Activated CD8-positive, alpha-beta memory T cell treated with anti-CD3 and anti-CD28 coated beads, Interleukin-2, amount 50 U/mL, for 24 hours (primary cell): ENCODE data around the gene SMOC1.
"Not testable (repeated sequence)": the region's sequence is repeated elsewhere in the genome, so short reads cannot be mapped to it uniquely, and the experiment has no call there.

ENCODE experiments used
- DNase-seq: peaks from one replicate; pipeline ENCODE4 v3.0.0-alpha.2; 2020; ENCODE audit errors: extremely low read depth

Gene SMOC1

GRCh38 chr14:69901113-69901951 is 22.1 kb downstream of the SMOC1 start:
- no peak for DNase-seq

GRCh38 chr14:69903046-69903445 is 23.8 kb downstream of the SMOC1 start:
- DNase-seq = not testable (repeated sequence)

DNA sequence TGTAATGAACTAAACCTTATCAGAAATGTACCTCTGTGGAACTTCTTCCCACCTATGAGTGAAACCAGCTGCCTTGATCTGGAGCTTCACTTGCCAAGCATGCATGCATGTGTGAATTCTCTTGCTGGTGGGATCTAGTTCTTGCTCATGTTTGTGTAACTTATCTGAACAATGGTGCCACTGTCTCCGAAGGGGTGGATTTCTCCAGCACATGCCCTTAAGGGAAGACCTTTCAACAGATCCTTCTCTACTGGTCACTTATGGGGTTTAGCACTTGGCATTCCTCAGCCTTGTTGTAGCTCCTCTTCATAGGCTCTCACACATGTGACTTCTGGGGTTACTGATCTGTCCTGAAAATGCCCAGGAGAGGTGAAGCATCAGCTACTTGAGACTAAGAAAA is 25.0 kb downstream of the SMOC1 start:
- DNase-seq = no peak

GRCh38 chr14:69906201-69906600 is 27.0 kb downstream of the SMOC1 start:
- no peak for DNase-seq

DNA sequence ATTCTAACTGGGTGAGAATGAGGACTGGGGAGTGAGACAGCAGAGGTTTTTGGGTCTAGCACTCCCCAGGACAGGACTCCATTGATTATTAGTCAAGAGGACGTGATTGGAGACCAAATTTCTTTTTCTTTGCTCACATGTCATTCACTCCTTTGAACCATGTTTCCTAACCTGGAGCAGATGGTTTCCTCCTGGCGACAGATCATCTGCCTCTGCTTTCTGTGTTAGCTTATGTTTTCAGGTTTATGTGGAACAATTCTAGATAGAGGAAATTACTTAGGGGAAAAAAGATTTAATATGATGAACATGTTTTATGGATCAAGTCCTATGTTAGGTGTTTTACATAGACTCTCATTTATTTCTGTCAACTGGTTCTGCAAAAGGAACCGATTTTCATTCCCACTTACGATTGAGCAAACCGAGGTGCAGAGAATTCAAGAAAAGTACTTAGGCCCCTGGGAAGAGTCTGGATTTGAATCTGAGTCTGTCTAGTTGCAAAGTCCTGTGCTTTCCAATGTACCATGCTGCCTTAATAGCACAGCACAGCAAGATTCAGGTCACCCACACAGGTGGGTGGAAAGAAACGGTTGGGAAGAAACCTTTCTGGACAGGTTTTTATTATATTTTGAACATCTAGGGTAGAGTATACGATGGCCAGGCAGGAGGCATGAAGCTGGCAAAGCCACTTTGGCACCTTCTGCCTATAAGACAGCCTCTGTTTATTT is 30.8 kb downstream of the SMOC1 start:
- DNase-seq = no peak

GRCh38 chr14:69910871-69911270 is 31.7 kb downstream of the SMOC1 start:
- no peak for DNase-seq

- DNase-seq = no peak
Measured at GRCh38 chr14:69913686-69914085, 34.5 kb downstream of the SMOC1 start.

DNA sequence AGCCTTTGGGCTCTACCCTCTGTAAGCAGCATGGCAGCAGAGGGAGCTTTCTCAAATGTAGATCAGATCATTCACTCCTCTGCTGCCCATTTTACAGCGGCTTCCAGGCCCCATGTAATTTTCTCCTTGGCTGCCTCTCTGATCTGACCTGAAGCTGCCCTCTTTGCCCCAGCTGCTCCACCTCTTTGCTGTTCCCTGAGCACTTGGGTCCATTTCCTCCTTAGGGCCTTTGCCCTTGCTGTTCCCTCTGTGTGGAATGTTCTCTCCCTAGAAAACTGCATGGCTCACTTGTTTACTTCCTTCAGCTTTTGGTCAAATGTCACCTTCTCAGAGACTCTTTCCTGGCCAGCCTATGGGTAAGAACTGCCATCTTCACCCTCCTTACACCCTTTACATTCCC is 37.2 kb downstream of the SMOC1 start:
- DNase-seq = no peak

- DNase-seq = no peak
Measured at GRCh38 chr14:69917287-69917686, 38.1 kb downstream of the SMOC1 start.

GRCh38 chr14:69919815-69920214 is 40.6 kb downstream of the SMOC1 start:
- no peak for DNase-seq

DNA sequence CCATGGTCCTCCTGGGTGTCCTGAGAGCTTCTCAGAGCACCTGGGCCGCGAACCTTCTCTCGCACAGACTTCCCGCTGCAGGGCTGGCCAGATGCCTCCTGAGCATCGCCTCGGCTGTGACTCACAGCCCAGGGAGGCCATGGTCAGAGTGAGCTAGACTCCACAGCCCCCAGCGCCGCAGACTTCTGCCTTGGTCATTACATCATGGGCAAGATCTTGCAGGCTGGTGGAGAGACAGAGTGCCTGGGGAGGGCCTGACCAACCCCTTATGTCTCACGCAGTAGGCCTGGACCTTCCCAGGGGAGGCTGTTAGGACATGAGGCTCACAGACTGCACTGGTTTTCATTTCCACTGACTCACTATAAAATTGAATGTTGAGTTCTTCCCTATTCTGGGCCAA is 41.8 kb downstream of the SMOC1 start:
- no peak for DNase-seq

GRCh38 chr14:69922198-69922597 is 43.0 kb downstream of the SMOC1 start:
- no peak for DNase-seq

GRCh38 chr14:69924201-69924600 is 45.0 kb downstream of the SMOC1 start:
- DNase-seq = no peak

DNA sequence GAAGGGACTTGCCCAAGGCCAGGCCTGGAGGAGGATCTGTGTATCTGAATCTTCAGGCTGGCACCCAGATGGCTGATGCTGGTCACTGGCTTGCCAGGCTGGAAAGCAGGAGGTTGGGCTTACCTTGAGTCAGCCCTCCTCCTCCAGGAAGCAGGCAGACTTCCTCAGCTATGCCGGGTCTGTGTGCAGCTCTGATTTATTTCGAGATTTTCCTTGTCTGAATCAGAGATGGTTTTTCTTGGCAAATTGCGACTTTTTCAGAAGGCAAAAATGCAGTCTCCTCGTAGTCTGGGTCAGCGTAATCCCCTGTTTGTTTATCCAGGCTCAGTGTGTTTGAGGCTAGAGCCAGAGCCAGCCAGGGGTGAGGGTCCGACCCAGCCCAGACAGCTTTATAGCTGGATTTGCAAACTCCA is 48.9 kb downstream of the SMOC1 start:
- DNase-seq = no peak

GRCh38 chr14:69930780-69931379 is 51.7 kb downstream of the SMOC1 start:
- DNase-seq = no peak

- no peak for DNase-seq
Measured at GRCh38 chr14:69931960-69932359, 52.7 kb downstream of the SMOC1 start.

DNA sequence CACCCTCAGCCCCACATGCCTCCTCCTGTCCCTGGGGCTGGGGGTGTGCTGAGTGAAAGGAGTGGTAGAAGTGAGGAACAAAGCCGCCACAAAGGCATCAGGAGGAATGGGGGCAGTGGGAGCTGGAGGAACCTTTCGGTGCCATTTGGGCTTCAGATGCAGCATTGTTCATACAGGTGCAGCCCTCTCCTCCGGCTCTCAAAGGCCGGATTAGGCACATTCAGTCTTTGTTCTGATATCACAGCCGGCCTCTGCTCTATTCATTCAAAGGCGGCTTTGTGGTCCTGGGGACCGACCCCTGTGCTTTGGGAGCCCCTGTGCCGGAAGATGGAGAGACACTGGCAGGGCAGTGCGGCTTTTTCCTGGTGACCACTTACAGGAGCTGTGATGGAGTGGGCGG is 53.2 kb downstream of the SMOC1 start:
- DNase-seq = no peak

DNA sequence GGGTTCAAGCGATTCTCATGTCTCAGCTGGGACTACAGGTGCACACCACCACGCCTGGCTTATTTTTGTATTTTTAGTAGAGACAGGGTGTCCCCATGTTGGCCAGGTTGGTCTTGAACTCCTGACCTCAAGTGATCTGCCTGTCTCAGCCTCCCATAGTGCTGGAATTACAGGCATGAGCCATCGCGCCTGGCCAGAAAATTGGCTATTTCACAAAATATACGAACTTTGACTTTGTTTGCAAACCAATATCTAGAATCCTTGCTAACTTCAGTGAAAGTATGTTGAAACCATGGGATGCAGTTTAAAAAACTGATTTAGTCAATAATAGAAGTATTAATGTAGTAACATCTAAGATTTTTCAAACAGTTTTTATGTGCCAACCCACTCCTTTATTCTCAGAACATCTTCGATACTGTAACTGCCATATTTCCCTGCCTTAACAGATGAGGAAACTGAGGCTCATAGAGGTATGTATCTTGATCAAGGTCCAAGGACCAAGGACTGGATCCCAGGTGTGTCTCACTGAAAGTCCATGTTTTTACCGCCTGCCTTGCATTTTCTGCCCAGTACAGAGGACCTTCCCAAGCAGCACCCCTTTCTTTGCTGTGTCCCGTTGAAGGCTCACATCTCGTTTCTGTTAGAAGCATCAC is 54.5 kb downstream of the SMOC1 start:
- no peak for DNase-seq

GRCh38 chr14:69937367-69938081 is 58.3 kb downstream of the SMOC1 start:
- no peak for DNase-seq

DNA sequence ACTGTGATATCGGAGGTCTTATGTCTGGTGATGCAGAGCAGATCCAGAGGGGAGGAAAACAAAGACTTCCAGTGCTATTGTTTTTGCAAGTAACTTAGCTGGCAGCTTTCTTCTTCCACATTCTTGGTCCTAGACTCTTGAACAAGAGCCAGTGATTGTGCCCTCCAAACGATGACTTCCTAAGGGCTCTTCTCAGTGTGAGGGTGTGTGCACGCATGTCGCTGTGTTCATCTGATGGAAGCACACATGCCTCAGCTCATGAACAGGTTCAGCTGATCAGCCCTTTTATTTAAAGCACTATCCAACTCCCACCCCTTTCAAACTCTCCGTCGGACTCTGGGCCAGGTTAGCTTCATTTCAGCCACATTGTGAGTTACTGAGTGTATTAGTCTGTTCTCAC is 59.5 kb downstream of the SMOC1 start:
- no peak for DNase-seq
